Lung (tissue), 12 donors: Measurements from ENCODE around the gene COLEC12. TPM values are rescaled to one million over a fixed set of nuclear protein-coding genes. Genes with fewer than 3 reads are reported as not detected.
A peak's percentile ranks its signal among the peaks of the same experiment; 100 is the strongest.

Experiments
- ATAC-seq: fragments of 200-7000 bp; cut with Tn5 transposase; one replicate; pipeline ENCODE4 v1.9.1; 2020; ENCODE audit warnings: moderate number of reproducible peaks; ENCODE audit not compliant: insufficient read depth, low FRiP score
- DNase-seq, 3 donors: peaks; one replicate each; pipeline ENCODE4 v3.0.0-alpha.2; 2013 to 2017
- H3K27ac ChIP-seq, 2 donors: one replicate each; pipeline ENCODE4 v1.5.1; 2013; ENCODE audit warnings: mild to moderate bottlenecking in 2 of 2, moderate library complexity in 2 of 2, control low read depth in 1 of 2, inconsistent platforms in 1 of 2, low read depth in 1 of 2, low read length in 1 of 2
- H3K27me3 ChIP-seq, 3 donors: one replicate each; pipeline ENCODE4 v1.5.1; 2013; ENCODE audit warnings: low read length in 2 of 3; ENCODE audit not compliant: control insufficient read depth in 3 of 3, insufficient read depth in 3 of 3
- H3K36me3 ChIP-seq, 4 donors: one replicate each; pipeline ENCODE4 v1.5.1; 2013; ENCODE audit warnings: low read length in 4 of 4, mild to moderate bottlenecking in 1 of 4, moderate library complexity in 1 of 4; ENCODE audit not compliant: control insufficient read depth in 4 of 4, insufficient read depth in 4 of 4
- H3K4me1 ChIP-seq, 5 donors: one replicate each; pipeline ENCODE4 v1.5.1; 2013; ENCODE audit warnings: low read length in 5 of 5, mild to moderate bottlenecking in 2 of 5, moderate library complexity in 1 of 5; ENCODE audit not compliant: control insufficient read depth in 5 of 5, insufficient read depth in 5 of 5
- H3K4me3 ChIP-seq: one replicate; pipeline ENCODE4 v1.5.1; 2013; ENCODE audit warnings: mild to moderate bottlenecking, control low read depth, moderate library complexity
- H3K9ac ChIP-seq, 2 donors: one replicate each; pipeline ENCODE4 v1.5.1; 2013; ENCODE audit warnings: low read length in 2 of 2, control low read depth in 1 of 2; ENCODE audit not compliant: insufficient read depth in 1 of 2
- H3K9me3 ChIP-seq, 4 donors: one replicate each; pipeline ENCODE4 v1.5.1; 2013; ENCODE audit warnings: low read length in 3 of 4, mild to moderate bottlenecking in 1 of 4, moderate library complexity in 1 of 4; ENCODE audit not compliant: control insufficient read depth in 4 of 4, insufficient read depth in 3 of 4
- WGBS, 2 donors: extraction: QIAGEN DNeasy Blood & Tissue Kit; methylation state at CpG; one replicate each; pipeline ENCODE4 v1.1.7; 2013; 5-methylcytosine and 5-hydroxymethylcytosine counted together
- polyA plus RNA-seq, 2 donors: library from polyadenylated mRNA; stranded (reverse); fragments of 200-250 nt; gene quantifications; one replicate each; pipeline ENCODE4 v1.2.1, GENCODE V29; 2013
- total RNA-seq, 2 donors: library from RNA; depleted of rRNA in 1 of 2; stranded (reverse); fragments of >200 nt in 1 of 2; gene quantifications; one replicate each; pipeline ENCODE4 v1.2.1, GENCODE V29; 2014 to 2021
- TF ChIP-seq, protein P1 (sequence below): IDR thresholded peaks from 2 replicates; pipeline ENCODE4 v1.5.1; 2012; ENCODE audit warnings: mild to moderate bottlenecking; ENCODE audit errors: control extremely low read depth, extremely low read depth
- donor health status: control.
- donor health status: control.
- donor health status: Bipolar disorder and iron deficiency.
- donor health status: healthy.
- donor health status: DM: yes; HTN: yes; CAD: no.

The COLEC12 gene
- total and polyA plus RNA-seq, 4 donors, result 10.3 to 108 (median 28.1) TPM

DNA sequence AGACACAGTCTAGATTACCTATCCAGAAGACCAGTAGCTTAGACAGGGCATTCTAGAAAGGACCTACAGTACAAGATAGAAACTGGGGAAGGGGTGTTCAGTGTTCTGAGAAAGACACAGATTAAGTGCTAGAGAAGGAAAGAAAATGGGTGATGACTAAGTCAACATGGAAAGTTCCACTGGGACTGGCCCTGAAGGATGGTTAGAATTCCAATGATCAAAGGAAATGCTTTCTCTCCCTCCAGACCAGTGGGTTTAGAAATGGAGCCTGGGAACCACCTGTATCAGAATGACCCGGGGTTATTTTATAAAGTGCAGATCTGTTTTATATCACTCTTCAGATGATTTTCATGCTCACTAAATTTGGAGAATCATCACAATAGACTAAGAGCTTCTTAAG is 5.8 kb upstream of the COLEC12 start:
- DNase-seq, result no peak
- H3K27ac ChIP-seq, result no peak overlapping the region
- ATAC-seq, result no peak

DNA sequence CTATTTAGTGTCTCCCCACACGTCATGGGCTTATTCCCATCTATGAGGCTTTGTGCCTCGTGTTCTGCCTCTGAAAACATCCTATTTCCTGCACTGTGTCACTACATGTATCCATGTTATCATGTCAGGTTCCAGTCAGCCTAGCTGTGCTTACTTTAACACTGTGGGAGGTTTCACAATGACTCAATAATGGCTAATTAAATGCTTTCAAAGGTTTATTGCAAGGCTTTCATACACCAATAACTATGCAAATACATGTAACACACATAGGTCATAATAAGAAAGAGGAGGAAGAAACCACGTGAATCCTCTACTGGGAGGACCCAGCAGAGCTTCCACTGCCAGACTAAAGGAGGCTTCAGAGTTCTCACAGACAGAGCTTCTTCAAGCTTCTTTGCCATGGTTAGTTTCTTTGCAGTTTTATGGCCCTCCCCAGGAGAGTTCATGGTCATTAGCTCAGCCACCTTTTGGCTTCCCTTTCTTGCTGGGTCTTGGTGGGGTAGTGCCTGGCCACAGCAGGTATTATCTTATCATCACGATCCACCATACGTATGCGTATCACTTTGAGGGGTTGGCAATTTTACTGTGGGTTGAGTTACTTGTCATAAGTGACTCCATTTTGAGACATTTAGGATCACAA is 5.1 kb upstream of the COLEC12 start:
- WGBS, 2 donors, result 82 to 93% methylated on average over 6 of the region's 6 CpGs
- TF ChIP-seq, protein P1, sequence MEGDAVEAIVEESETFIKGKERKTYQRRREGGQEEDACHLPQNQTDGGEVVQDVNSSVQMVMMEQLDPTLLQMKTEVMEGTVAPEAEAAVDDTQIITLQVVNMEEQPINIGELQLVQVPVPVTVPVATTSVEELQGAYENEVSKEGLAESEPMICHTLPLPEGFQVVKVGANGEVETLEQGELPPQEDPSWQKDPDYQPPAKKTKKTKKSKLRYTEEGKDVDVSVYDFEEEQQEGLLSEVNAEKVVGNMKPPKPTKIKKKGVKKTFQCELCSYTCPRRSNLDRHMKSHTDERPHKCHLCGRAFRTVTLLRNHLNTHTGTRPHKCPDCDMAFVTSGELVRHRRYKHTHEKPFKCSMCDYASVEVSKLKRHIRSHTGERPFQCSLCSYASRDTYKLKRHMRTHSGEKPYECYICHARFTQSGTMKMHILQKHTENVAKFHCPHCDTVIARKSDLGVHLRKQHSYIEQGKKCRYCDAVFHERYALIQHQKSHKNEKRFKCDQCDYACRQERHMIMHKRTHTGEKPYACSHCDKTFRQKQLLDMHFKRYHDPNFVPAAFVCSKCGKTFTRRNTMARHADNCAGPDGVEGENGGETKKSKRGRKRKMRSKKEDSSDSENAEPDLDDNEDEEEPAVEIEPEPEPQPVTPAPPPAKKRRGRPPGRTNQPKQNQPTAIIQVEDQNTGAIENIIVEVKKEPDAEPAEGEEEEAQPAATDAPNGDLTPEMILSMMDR, result no peak
- no peak overlapping the region for H3K4me3 ChIP-seq

More for the DNA sequence above, 5.8 kb upstream of the COLEC12 start:
- TF ChIP-seq, protein P1, result no peak
- Histone ChIP-seq H3K4me3 (no peak overlapping the region), H3K9me3 (no peaks in the 10 kb centered on the region), H3K36me3 (no peaks in the 10 kb centered on the region), H3K27me3 (no peaks in the 10 kb centered on the region), H3K4me1 (peaks cover 0 to 3% (median 0%) of the 10 kb centered on the region in 5 donors), H3K9ac (no peak overlapping the region)
- 84 to 100% methylated on average over 1 of the region's 1 CpG for WGBS, 2 donors

DNA sequence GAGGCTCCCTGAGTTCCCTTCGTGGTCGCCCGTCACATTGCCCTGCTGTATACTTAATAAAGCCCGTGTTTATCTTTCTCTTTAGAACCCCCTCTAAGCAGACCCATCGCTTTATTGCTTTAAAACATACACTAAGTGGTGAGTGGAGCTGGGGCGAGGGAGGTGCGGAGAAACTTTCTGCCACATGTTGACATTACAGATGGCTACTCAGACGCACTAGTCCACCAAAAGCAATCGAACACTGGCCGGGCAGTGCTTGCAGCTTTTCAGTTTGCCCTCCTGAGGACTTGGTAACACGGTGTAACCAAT is 859 bp upstream of the COLEC12 start:
- H3K27me3 ChIP-seq, result no peaks in the 10 kb centered on the region
- DNase-seq, result no peak
- TF ChIP-seq, protein P1, result no peak
- WGBS, 2 donors, result 43 to 51% methylated on average over 11 of the region's 11 CpGs
- H3K36me3 ChIP-seq, result peaks cover 0 to 3% (median 0%) of the 10 kb centered on the region in 4 donors
- H3K9me3 ChIP-seq, result no peaks in the 10 kb centered on the region
- peak overlapping the region in 1 of 2 donors; percentile 35 for H3K9ac ChIP-seq
- ATAC-seq, result no peak
- H3K4me1 ChIP-seq, result peaks cover 0 to 18% (median 5%) of the 10 kb centered on the region in 5 donors
- no peak overlapping the region for H3K4me3 ChIP-seq
- H3K27ac ChIP-seq, result peak overlapping the region in 1 of 2 donors; percentile 1

More for the DNA sequence above, 5.1 kb upstream of the COLEC12 start:
- H3K4me1 ChIP-seq, result peaks cover 0 to 6% (median 0%) of the 10 kb centered on the region in 5 donors
- H3K27ac ChIP-seq, result no peak overlapping the region
- H3K36me3 ChIP-seq, result no peaks in the 10 kb centered on the region
- no peak for DNase-seq
- H3K9ac ChIP-seq, result no peak overlapping the region
- no peaks in the 10 kb centered on the region for H3K27me3 ChIP-seq
- H3K9me3 ChIP-seq, result no peaks in the 10 kb centered on the region
- no peak for ATAC-seq
